KBM-7 (cell line): Measurements from ENCODE around the gene FTCDNL1.

Experiments used
- DNase-seq: peaks from one replicate; pipeline ENCODE4 v3.0.0-alpha.2; 2015
- in situ Hi-C: fragments of 300-500 bp; cut with MboI; formaldehyde crosslinking; loops from 2 replicates; pipeline ENCODE4 v1.14.3; 2020; ENCODE audit warnings: low sequenced_read_pairs, low pct_unique_long_range_greater_than_20kb, mixed read lengths

Gene FTCDNL1

GRCh38 chr2:199798831-199799580 lies 52.0 kb downstream of the FTCDNL1 start:
- no peak for DNase-seq

GRCh38 chr2:199797431-199798403 lies 53.3 kb downstream of the FTCDNL1 start:
- DNase-seq, result no peak
- in situ Hi-C loops, result no loop called here

More at GRCh38 chr2:199798831-199799580, 52.0 kb downstream of the FTCDNL1 start:
- in situ Hi-C loops, result no loop called here

- in situ Hi-C loops, result no loop called here
- DNase-seq, result peak; percentile 13
Measured at GRCh38 chr2:199792381-199792780, 58.6 kb downstream of the FTCDNL1 start.

GRCh38 chr2:199791326-199791725 lies 59.7 kb downstream of the FTCDNL1 start:
- no peak for DNase-seq
- in situ Hi-C loops, result no loop called here

GRCh38 chr2:199784512-199784911 lies 66.5 kb downstream of the FTCDNL1 start:
- no peak for DNase-seq
- in situ Hi-C loops, result no loop called here

- DNase-seq, result no peak
- in situ Hi-C loops, result no loop called here
Measured at GRCh38 chr2:199779589-199779988, 71.4 kb downstream of the FTCDNL1 start.

GRCh38 chr2:199778655-199779054 lies 72.3 kb downstream of the FTCDNL1 start:
- in situ Hi-C loops, result no loop called here
- DNase-seq, result no peak

GRCh38 chr2:199777916-199778315 lies 73.1 kb downstream of the FTCDNL1 start:
- DNase-seq, result peak; percentile 35
- in situ Hi-C loops, result no loop called here

- in situ Hi-C loops, result no loop called here
Measured at GRCh38 chr2:199777315-199777714, 73.7 kb downstream of the FTCDNL1 start.

GRCh38 chr2:199775267-199775666 lies 75.7 kb downstream of the FTCDNL1 start:
- in situ Hi-C loops, result no loop called here
- no peak for DNase-seq

More at GRCh38 chr2:199777315-199777714, 73.7 kb downstream of the FTCDNL1 start:
- no peak for DNase-seq

GRCh38 chr2:199772035-199772976 lies 78.7 kb downstream of the FTCDNL1 start:
- peak; percentile 78 for DNase-seq

GRCh38 chr2:199770716-199771115 lies 80.3 kb downstream of the FTCDNL1 start:
- in situ Hi-C loops, result no loop called here
- no peak for DNase-seq

More at GRCh38 chr2:199772035-199772976, 78.7 kb downstream of the FTCDNL1 start:
- in situ Hi-C loops, result no loop called here

GRCh38 chr2:199765646-199766045 lies 85.3 kb downstream of the FTCDNL1 start:
- no peak for DNase-seq
- in situ Hi-C loops, result no loop called here

GRCh38 chr2:199764273-199764800 lies 86.7 kb downstream of the FTCDNL1 start:
- in situ Hi-C loops, result no loop called here
- no peak for DNase-seq

- DNase-seq, result no peak
Measured at GRCh38 chr2:199762963-199763362, 88.0 kb downstream of the FTCDNL1 start.

GRCh38 chr2:199760574-199760973 lies 90.4 kb downstream of the FTCDNL1 start:
- in situ Hi-C loops, result no loop called here
- DNase-seq, result no peak

More at GRCh38 chr2:199762963-199763362, 88.0 kb downstream of the FTCDNL1 start:
- in situ Hi-C loops, result no loop called here

- no peak for DNase-seq
- in situ Hi-C loops, result no loop called here
Measured at GRCh38 chr2:199757233-199757870, 93.6 kb downstream of the FTCDNL1 start.

- in situ Hi-C loops, result no loop called here
- no peak for DNase-seq
Measured at GRCh38 chr2:199756743-199757142, 94.2 kb downstream of the FTCDNL1 start.
